ENCODE results near the gene MTARC2. TPM values are rescaled to one million over a fixed set of nuclear protein-coding genes. Genes with fewer than 3 reads are reported as not detected.

MTARC2 gene
- total and polyA plus RNA-seq, 2 of the 13 experiments (the other 11 are each of a cell fraction or from before 2014, with no cell fraction given): 8.5 to 10.1 TPM

GRCh38 chr1:220734571-220735326, 13.4 kb upstream of the MTARC2 start (continued):
- no peak for TF ChIP-seq MXD4 (CRISPR knock-in tag; IDR thresholded peaks at IDR 0.05)
- TF ChIP-seq ZMYM2 (CRISPR knock-in tag; IDR thresholded peaks at IDR 0.05): no peak
- no peak for TF ChIP-seq TRIM24 (CRISPR knock-in tag; IDR thresholded peaks at IDR 0.05)
- peak; percentile 47 for TF ChIP-seq MNT (IDR thresholded peaks at IDR 0.05)
- TF ChIP-seq TERF1 (CRISPR knock-in tag; IDR thresholded peaks at IDR 0.05): no peak
- no peak for TF ChIP-seq ZNF512 (CRISPR knock-in tag; IDR thresholded peaks at IDR 0.05)
- no peak for TF ChIP-seq ZNF510 (CRISPR knock-in tag; IDR thresholded peaks at IDR 0.05; ENCODE audit: low read depth)
- TF ChIP-seq ZFP90 (CRISPR knock-in tag; IDR thresholded peaks at IDR 0.05; ENCODE audit: borderline replicate concordance): no peak
- no peak for TF ChIP-seq RBAK (CRISPR knock-in tag; IDR thresholded peaks at IDR 0.05)
- TF ChIP-seq ZNF615 (CRISPR knock-in tag; IDR thresholded peaks at IDR 0.05; ENCODE audit: borderline replicate concordance): no peak
- TF ChIP-seq ZNF572 (CRISPR knock-in tag; IDR thresholded peaks at IDR 0.05): no peak
- TF ChIP-seq GMEB1 (CRISPR knock-in tag; IDR thresholded peaks at IDR 0.05; ENCODE audit: borderline replicate concordance): no peak
- no peak for TF ChIP-seq SRY (CRISPR knock-in tag; IDR thresholded peaks at IDR 0.05)
- no peak for TF ChIP-seq ESRRA (CRISPR knock-in tag; IDR thresholded peaks at IDR 0.05; ENCODE audit: low read depth)
- TF ChIP-seq ZNF574 (CRISPR knock-in tag; IDR thresholded peaks at IDR 0.05): no peak
- TF ChIP-seq TAF1 (CRISPR knock-in tag; IDR thresholded peaks at IDR 0.05): no peak
- TF ChIP-seq DRAP1 (CRISPR knock-in tag; IDR thresholded peaks at IDR 0.05): no peak
- no peak for TF ChIP-seq ZBTB43 (CRISPR knock-in tag; conservative IDR thresholded peaks at IDR 0.05)
- peak; percentile 83 for TF ChIP-seq HNF4A (CRISPR knock-in tag; IDR thresholded peaks at IDR 0.05)

All from HepG2 (cell line).